HL-60 (cell line): ENCODE measurements around the gene SP1.
"Not testable (repeated sequence)": the region's sequence is repeated elsewhere in the genome, so short reads cannot be mapped to it uniquely, and the experiment has no call there.

ENCODE experiments used
- DNase-seq, 2 experiments: peaks; one replicate each; pipeline ENCODE4 v3.0.0-alpha.2; 2010 to 2020; ENCODE audit warnings: low read depth in 1 of 2, low spot score in 1 of 2
- H3K27ac ChIP-seq: fragments of 250-450 bp; sonication (Bioruptor Pico); replicated peaks from 2 replicates; pipeline ENCODE4 v1.5.1; 2020; ENCODE audit warnings: mild to moderate bottlenecking, moderate library complexity
- H3K27me3 ChIP-seq: fragments of 250-450 bp; sonication (Bioruptor Pico); 2 replicates; pipeline ENCODE4 v1.5.1; 2021; ENCODE audit warnings: mild to moderate bottlenecking, moderate library complexity; ENCODE audit not compliant: insufficient read depth, poor library complexity, severe bottlenecking
- H3K4me3 ChIP-seq: replicated peaks from 2 replicates; pipeline ENCODE4 v1.5.1; 2011; ENCODE audit warnings: mild to moderate bottlenecking, control low read depth, low read length; ENCODE audit not compliant: insufficient read depth
- CTCF ChIP-seq: IDR thresholded peaks from one replicate; pipeline ENCODE4 v1.5.1; 2011; ENCODE audit warnings: low read length, control low read depth, inconsistent platforms; ENCODE audit not compliant: insufficient read depth
- GABPA ChIP-seq: IDR thresholded peaks from 2 replicates; pipeline ENCODE4 v1.6.1; 2012; ENCODE audit warnings: low read depth
- POLR2AphosphoS5 ChIP-seq: IDR thresholded peaks from 2 replicates; pipeline ENCODE4 v1.6.1; 2012; ENCODE audit warnings: low read depth
- SPI1 ChIP-seq: IDR thresholded peaks from 2 replicates; pipeline ENCODE4 v1.6.1; 2012; ENCODE audit warnings: low read depth, mild to moderate bottlenecking, borderline replicate concordance
- TF ChIP-seq, protein P1 (sequence below): IDR thresholded peaks from 2 replicates; pipeline ENCODE4 v1.6.1; 2012; ENCODE audit warnings: low read depth; ENCODE audit not compliant: insufficient replicate concordance

Gene SP1

GRCh38 chr12:53399896-53400295 is 19.9 kb downstream of the SP1 start:
- Histone ChIP-seq H3K27me3 (no peaks in the 10 kb centered on the region), H3K4me3 (no peak overlapping the region), H3K27ac (no peak overlapping the region)
- TF ChIP-seq, protein P1, sequence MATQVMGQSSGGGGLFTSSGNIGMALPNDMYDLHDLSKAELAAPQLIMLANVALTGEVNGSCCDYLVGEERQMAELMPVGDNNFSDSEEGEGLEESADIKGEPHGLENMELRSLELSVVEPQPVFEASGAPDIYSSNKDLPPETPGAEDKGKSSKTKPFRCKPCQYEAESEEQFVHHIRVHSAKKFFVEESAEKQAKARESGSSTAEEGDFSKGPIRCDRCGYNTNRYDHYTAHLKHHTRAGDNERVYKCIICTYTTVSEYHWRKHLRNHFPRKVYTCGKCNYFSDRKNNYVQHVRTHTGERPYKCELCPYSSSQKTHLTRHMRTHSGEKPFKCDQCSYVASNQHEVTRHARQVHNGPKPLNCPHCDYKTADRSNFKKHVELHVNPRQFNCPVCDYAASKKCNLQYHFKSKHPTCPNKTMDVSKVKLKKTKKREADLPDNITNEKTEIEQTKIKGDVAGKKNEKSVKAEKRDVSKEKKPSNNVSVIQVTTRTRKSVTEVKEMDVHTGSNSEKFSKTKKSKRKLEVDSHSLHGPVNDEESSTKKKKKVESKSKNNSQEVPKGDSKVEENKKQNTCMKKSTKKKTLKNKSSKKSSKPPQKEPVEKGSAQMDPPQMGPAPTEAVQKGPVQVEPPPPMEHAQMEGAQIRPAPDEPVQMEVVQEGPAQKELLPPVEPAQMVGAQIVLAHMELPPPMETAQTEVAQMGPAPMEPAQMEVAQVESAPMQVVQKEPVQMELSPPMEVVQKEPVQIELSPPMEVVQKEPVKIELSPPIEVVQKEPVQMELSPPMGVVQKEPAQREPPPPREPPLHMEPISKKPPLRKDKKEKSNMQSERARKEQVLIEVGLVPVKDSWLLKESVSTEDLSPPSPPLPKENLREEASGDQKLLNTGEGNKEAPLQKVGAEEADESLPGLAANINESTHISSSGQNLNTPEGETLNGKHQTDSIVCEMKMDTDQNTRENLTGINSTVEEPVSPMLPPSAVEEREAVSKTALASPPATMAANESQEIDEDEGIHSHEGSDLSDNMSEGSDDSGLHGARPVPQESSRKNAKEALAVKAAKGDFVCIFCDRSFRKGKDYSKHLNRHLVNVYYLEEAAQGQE: no peak
- no peak for TF ChIP-seq GABPA
- TF ChIP-seq POLR2AphosphoS5: no peak
- TF ChIP-seq CTCF: no peak
- no peak for TF ChIP-seq SPI1
- DNase-seq: no peak

GRCh38 chr12:53402351-53402750 is 22.4 kb downstream of the SP1 start:
- not testable (repeated sequence) for H3K4me3 ChIP-seq, DNase-seq, H3K27me3 ChIP-seq, H3K27ac ChIP-seq

- Histone ChIP-seq H3K4me3 (no peak overlapping the region), H3K27me3 (no peaks in the 10 kb centered on the region), H3K27ac (no peak overlapping the region)
- DNase-seq: no peak
- no peak for TF ChIP-seq GABPA
- no peak for TF ChIP-seq CTCF
- no peak for TF ChIP-seq SPI1
- TF ChIP-seq, protein P1: no peak
- TF ChIP-seq POLR2AphosphoS5: no peak
Measured at GRCh38 chr12:53402871-53403270, 22.9 kb downstream of the SP1 start.

GRCh38 chr12:53410951-53411350 is 31.0 kb downstream of the SP1 start:
- Histone ChIP-seq H3K27ac (no peak overlapping the region), H3K27me3 (no peaks in the 10 kb centered on the region), H3K4me3 (no peak overlapping the region)
- DNase-seq: no peak
- TF ChIP-seq CTCF (no peak), GABPA (no peak), POLR2AphosphoS5 (no peak), SPI1 (no peak)
- TF ChIP-seq, protein P1: no peak
